AG09319 (cell line): ENCODE measurements around the gene CFAP54.

ENCODE experiments used
- DNase-seq: peaks from one replicate; pipeline ENCODE4 v3.0.0-alpha.2; 2010; ENCODE audit warnings: low read depth; ENCODE audit errors: extremely low read depth
- CTCF ChIP-seq: IDR thresholded peaks from 2 replicates; pipeline ENCODE4 v1.5.1; 2011; ENCODE audit warnings: low read depth, mild to moderate bottlenecking, inconsistent platforms, low read length, moderate library complexity

CFAP54 gene

GRCh38 chr12:96502949-96503532 lies 13.7 kb downstream of the CFAP54 start:
- no peak for TF ChIP-seq CTCF
- no peak for DNase-seq

- TF ChIP-seq CTCF = no peak
- DNase-seq = no peak
Measured at GRCh38 chr12:96503976-96504375, 14.6 kb downstream of the CFAP54 start.

- TF ChIP-seq CTCF = no peak
Measured at GRCh38 chr12:96506776-96507175, 17.4 kb downstream of the CFAP54 start.

GRCh38 chr12:96510306-96510764 lies 21.0 kb downstream of the CFAP54 start:
- TF ChIP-seq CTCF = no peak
- DNase-seq = no peak

More at GRCh38 chr12:96506776-96507175, 17.4 kb downstream of the CFAP54 start:
- no peak for DNase-seq

GRCh38 chr12:96513166-96513565 lies 23.8 kb downstream of the CFAP54 start:
- no peak for TF ChIP-seq CTCF
- DNase-seq = no peak

- no peak for TF ChIP-seq CTCF
- no peak for DNase-seq
Measured at GRCh38 chr12:96513681-96514080, 24.3 kb downstream of the CFAP54 start.

GRCh38 chr12:96514328-96514727 lies 25.0 kb downstream of the CFAP54 start:
- DNase-seq = peak; percentile 45
- TF ChIP-seq CTCF = no peak
